ENCODE results near the gene MED25. TPM values are rescaled to one million over a fixed set of nuclear protein-coding genes. Genes with fewer than 3 reads are reported as not detected.

The MED25 gene
- total and polyA plus RNA-seq, 2 of the 8 experiments (the other 6 are each of a cell fraction or from before 2014, with no cell fraction given) = 21.6 to 71.4 TPM

DNA sequence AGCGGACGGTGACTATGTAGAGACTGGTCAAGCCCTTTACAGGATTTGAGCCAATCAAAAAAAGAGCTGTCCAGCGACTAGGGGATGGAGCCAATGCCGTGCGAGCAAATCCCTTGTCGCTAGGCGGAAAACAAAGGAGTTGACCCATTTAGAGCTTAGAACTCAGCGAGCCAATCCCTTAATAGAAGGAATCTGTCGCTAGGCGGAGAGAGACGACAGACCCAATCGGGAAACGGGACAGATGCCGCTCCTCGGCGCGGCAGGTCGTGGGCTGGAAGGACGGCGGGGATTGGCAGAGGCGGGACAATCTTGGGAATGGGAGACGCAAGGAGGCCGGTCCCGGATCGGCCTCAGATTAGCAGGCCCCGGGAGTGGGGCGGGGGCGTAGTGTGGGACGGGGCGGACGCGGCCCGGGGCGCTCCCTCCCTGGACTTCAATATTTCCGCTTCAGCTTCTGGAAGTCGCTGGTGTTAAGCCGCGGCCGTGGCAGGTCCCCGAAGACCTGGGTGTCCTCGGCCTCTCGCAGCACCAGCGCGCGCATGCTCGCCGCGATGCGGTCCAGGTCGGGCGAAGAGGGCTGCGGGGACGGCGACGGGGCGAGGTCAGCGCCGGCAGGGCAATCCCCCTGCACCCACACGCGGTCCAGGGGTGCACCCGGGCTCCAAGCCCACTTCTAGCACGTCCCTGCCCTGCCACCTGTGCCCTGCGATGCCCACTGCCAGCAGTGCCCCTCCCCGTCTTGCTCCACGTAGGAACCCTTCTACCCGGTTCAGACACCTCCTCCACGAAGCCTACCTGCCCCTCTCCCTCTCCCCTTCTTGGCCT is 51.6 kb downstream of the MED25 start:
- Histone ChIP-seq H4K8ac (ENCODE audit: extremely low read depth, insufficient read depth, low read length) (peak overlapping the region; percentile 76; the same call in 1 of the 2 replicates), H3K79me1 (ENCODE audit: low read depth, low read length) (peaks cover 6% of the 10 kb centered on the region), H2BK15ac (ENCODE audit: low read length) (peak overlapping the region; percentile 98), H4K20me1 (replicated peaks in 1 of 2; ENCODE audit: control insufficient read depth in 1 of 2, insufficient read depth in 2 of 2, low read length in 2 of 2) (peaks cover 0 to 4% of the 10 kb centered on the region in 2 experiments), H3K56ac (replicated peaks; ENCODE audit: insufficient read length, low read depth, low read length) (peak overlapping the region; percentile 49), H4K91ac (replicated peaks; ENCODE audit: insufficient read length, low read length) (peak overlapping the region; percentile 93), H3K9me3 (ENCODE audit: insufficient read depth in 2 of 2, low read depth in 1 of 2, low read length in 1 of 2) (no peaks in the 10 kb centered on the region), H2BK12ac (ENCODE audit: low read depth, low read length) (peak overlapping the region; percentile 96), H3K36me3 (ENCODE audit: control insufficient read depth in 2 of 4, insufficient read depth in 4 of 4, low read length in 3 of 4) (peaks cover 3 to 5% (median 3%) of the 10 kb centered on the region in 4 experiments; a peak in 4 of 8 replicates), H3K4me3 (ENCODE audit: extremely low read depth in 1 of 4, insufficient read depth in 2 of 4, low read depth in 3 of 4, low read length in 4 of 4) (peak overlapping the region; percentile 45 to 70 (median 56)), H2BK20ac (ENCODE audit: low read length) (no peak overlapping the region), H2BK5ac (ENCODE audit: low read depth, low read length) (peak overlapping the region; percentile 94), H2BK120ac (replicated peaks; ENCODE audit: low read depth, low read length) (peak overlapping the region; percentile 79), H3K23me2 (ENCODE audit: low read depth, low read length) (peaks cover 15% of the 10 kb centered on the region), H3K9ac (replicated peaks in 1 of 4; ENCODE audit: extremely low read depth in 1 of 4, low read depth in 3 of 4, low read length in 3 of 4) (peak overlapping the region; percentile 57 to 79 (median 74)), H3K18ac (ENCODE audit: extremely low read depth, low read length) (peak overlapping the region; percentile 90), H3K4me2 (ENCODE audit: insufficient read depth in 1 of 2, low read depth in 2 of 2, low read length in 2 of 2) (peak overlapping the region; percentile 83 to 96), H3K4me1 (replicated peaks in 1 of 4; ENCODE audit: control insufficient read depth in 3 of 4, insufficient read depth in 4 of 4, low read length in 3 of 4) (peaks cover 0 to 12% (median 5%) of the 10 kb centered on the region in 4 experiments; a peak in 5 of 7 replicates), H2AFZ (ENCODE audit: low read length) (no peak overlapping the region), H3K27me3 (replicated peaks in 1 of 4; ENCODE audit: control insufficient read depth in 3 of 4, extremely low read depth in 1 of 4, insufficient read depth in 3 of 4, low read length in 3 of 4) (no peaks in the 10 kb centered on the region), H3K27ac (ENCODE audit: low read depth, low read length) (peak overlapping the region; percentile 77), H3K4ac (replicated peaks; ENCODE audit: insufficient read length, low read depth, low read length) (peak overlapping the region; percentile 95), H3K23ac (ENCODE audit: insufficient read length) (no peak overlapping the region), H3K79me2 (ENCODE audit: control insufficient read depth in 1 of 2, insufficient read depth in 2 of 2, low read length in 2 of 2) (peaks cover 0 to 21% of the 10 kb centered on the region in 2 experiments; a peak in 2 of 4 replicates), H3K14ac (ENCODE audit: insufficient read length) (no peak overlapping the region), H2AK5ac (ENCODE audit: low read depth, low read length) (peak overlapping the region; percentile 99), H4K5ac (ENCODE audit: insufficient read length, low read depth, low read length) (peak overlapping the region; percentile 75)
- POLR2A ChIA-PET (ENCODE audit: partially characterized antibody) = interaction anchor here (0.8 to 12.4 kb wide), 16 partner anchors 8 to 289 kb away, joined by 3 to 247 read pairs (median 4); partner anchors contain the start of genes AKT1S1, ATF5, FUZ and MED25
- WGBS, 2 experiments (ENCODE audit: extremely low coverage in 1 of 2, insufficient coverage in 1 of 2, insufficient read length in 1 of 2, insufficient replicate concordance in 2 of 2, low coverage in 1 of 2, low lambda C conversion rate in 2 of 2, missing lambda C conversion rate in 1 of 2) = 5% methylated on average over 50 of the region's 67 CpGs; no CpG with 5 or more reads in 1 of the 2 experiments
- FAIRE-seq = peak; percentile 97
- CTCF ChIA-PET (ENCODE audit: partially characterized antibody) = interaction anchor here (0.6 to 1.2 kb wide), 5 partner anchors 21 to 202 kb away, joined by 3 to 4 read pairs (median 3); no protein-coding TSS in a partner anchor
- peak; percentile 98 to 99 for DNase-seq (ENCODE audit: low read depth in 1 of 2, low spot score in 2 of 2)
- TF ChIP-seq PHF8 (conservative IDR thresholded peaks at IDR 0.05; ENCODE audit: low read depth, low read length) (peak; percentile 68), CREB1 (IDR thresholded peaks at IDR 0.05) (peak; percentile 83), TAF1 (IDR thresholded peaks at IDR 0.05; ENCODE audit: low read depth, low read length) (peak; percentile 77), BCL11A (IDR thresholded peaks at IDR 0.05; ENCODE audit: low read depth in 2 of 2, low read length in 2 of 2) (no peak), POLR2AphosphoS5 (IDR thresholded peaks at IDR 0.05; ENCODE audit: low read depth, low read length) (0 out of 2 replicates have a peak, but pooled peaks have one; percentile 44), POLR2A (IDR thresholded peaks at IDR 0.05; ENCODE audit: control extremely low read depth in 1 of 2, low read depth in 2 of 2, low read length in 2 of 2) (peak in 1 of 2 experiments; percentile 87; a peak in 2 of 3 replicates), NRF1 (IDR thresholded peaks at IDR 0.05; ENCODE audit: low read depth, low read length) (peak; percentile 27; the same call in 1 of the 2 replicates), YY1 (IDR thresholded peaks at IDR 0.05; ENCODE audit: low read depth, low read length) (0 out of 2 replicates have a peak, but pooled peaks have one; percentile 35)
- TF ChIP-seq, protein P1, sequence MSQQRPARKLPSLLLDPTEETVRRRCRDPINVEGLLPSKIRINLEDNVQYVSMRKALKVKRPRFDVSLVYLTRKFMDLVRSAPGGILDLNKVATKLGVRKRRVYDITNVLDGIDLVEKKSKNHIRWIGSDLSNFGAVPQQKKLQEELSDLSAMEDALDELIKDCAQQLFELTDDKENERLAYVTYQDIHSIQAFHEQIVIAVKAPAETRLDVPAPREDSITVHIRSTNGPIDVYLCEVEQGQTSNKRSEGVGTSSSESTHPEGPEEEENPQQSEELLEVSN (IDR thresholded peaks at IDR 0.05) = peak; percentile 63; the same call in 1 of the 2 replicates
- TF ChIP-seq, protein P2, sequence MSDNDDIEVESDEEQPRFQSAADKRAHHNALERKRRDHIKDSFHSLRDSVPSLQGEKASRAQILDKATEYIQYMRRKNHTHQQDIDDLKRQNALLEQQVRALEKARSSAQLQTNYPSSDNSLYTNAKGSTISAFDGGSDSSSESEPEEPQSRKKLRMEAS (IDR thresholded peaks at IDR 0.05) = peak; percentile 85
